ENCODE results near the gene GLRA1.

GLRA1 gene

DNA sequence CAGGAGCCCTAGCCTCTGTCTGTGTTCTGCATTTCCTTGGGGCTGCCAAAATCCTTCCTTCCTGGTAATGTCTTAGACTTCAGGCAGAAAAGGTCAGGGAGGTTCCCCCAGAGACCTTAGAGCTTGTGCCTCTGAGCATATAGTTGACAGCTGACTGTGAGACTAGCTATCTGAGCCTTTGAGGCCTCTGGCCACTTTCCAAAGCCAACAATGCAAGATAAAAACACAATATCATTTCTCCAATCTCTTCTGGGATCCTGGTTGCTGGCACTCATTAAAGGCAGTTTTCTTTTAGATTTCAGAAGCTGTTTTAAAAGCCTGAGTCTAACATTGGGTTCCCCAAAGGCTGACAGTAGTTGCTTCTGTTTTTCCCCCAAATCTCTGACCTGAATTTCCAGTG lies 13.2 kb upstream of the GLRA1 start:
- H3K27ac ChIP-seq: no peak overlapping the region

GRCh38 chr5:151935135-151935695 lies 10.6 kb upstream of the GLRA1 start:
- no peak overlapping the region for H3K27ac ChIP-seq
- TF ChIP-seq ZFX (IDR thresholded peaks at IDR 0.05): no peak
- TF ChIP-seq, protein P1, sequence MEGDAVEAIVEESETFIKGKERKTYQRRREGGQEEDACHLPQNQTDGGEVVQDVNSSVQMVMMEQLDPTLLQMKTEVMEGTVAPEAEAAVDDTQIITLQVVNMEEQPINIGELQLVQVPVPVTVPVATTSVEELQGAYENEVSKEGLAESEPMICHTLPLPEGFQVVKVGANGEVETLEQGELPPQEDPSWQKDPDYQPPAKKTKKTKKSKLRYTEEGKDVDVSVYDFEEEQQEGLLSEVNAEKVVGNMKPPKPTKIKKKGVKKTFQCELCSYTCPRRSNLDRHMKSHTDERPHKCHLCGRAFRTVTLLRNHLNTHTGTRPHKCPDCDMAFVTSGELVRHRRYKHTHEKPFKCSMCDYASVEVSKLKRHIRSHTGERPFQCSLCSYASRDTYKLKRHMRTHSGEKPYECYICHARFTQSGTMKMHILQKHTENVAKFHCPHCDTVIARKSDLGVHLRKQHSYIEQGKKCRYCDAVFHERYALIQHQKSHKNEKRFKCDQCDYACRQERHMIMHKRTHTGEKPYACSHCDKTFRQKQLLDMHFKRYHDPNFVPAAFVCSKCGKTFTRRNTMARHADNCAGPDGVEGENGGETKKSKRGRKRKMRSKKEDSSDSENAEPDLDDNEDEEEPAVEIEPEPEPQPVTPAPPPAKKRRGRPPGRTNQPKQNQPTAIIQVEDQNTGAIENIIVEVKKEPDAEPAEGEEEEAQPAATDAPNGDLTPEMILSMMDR (conservative IDR thresholded peaks at IDR 0.05): no peak

More for the DNA sequence above, 13.2 kb upstream of the GLRA1 start:
- no peak for TF ChIP-seq ZFX (IDR thresholded peaks at IDR 0.05)

- H3K27ac ChIP-seq: no peak overlapping the region
- no peak for TF ChIP-seq ZFX (IDR thresholded peaks at IDR 0.05)
- TF ChIP-seq, protein P1 (conservative IDR thresholded peaks at IDR 0.05): no peak
Observed at GRCh38 chr5:151931260-151931659, 6.6 kb upstream of the GLRA1 start.

DNA sequence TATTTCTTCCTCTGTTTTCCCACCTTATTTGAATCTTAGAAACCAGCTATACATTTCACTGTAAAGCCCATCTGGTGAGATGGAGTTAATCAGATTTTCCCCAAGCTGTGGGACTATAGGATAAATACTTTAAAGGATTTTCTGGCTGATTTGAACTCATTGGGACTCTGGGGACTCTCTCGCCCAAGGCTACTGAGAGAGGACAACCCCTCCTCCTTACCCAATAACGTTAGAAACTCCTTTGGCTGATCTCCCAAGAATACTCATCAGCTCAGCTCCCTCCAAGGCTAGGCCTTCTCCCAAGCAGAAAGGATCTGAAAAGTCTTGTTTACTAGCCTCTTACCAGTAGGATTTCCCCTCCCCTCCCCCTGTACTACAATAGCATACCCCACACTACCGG lies 1.5 kb upstream of the GLRA1 start:
- TF ChIP-seq, protein P1 (conservative IDR thresholded peaks at IDR 0.05): no peak
- no peak for TF ChIP-seq ZFX (IDR thresholded peaks at IDR 0.05)
- H3K27ac ChIP-seq: no peak overlapping the region

DNA sequence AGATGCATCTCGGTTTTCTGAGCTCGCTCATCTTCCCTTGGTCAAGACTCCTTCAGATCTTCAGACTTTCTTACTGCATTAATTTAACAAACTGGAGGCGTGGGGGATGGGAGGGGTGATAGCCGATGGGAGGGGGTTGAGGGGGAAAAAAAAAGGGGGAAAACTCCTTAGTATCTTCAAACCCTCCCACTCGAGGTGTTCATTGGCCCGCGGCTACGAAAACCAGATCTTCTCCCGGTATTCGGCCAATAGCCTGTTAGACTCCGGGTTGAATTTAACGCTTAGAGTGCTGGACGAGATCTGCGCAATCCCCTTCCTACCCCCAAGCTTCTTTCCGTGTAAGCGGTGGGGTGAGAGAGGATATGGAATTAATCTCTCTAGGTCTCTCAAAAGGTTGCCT lies 689 bp upstream of the GLRA1 start:
- H3K27ac ChIP-seq: no peak overlapping the region
- TF ChIP-seq, protein P1 (conservative IDR thresholded peaks at IDR 0.05): no peak
- TF ChIP-seq ZFX (IDR thresholded peaks at IDR 0.05): no peak

- H3K27ac ChIP-seq: no peak overlapping the region
- TF ChIP-seq, protein P1 (conservative IDR thresholded peaks at IDR 0.05): peak; percentile 43
- no peak for TF ChIP-seq ZFX (IDR thresholded peaks at IDR 0.05)
Observed at GRCh38 chr5:151923866-151924476, 680 bp downstream of the GLRA1 start.

- H3K27ac ChIP-seq: no peak overlapping the region
- TF ChIP-seq, protein P1 (conservative IDR thresholded peaks at IDR 0.05): no peak
- TF ChIP-seq ZFX (IDR thresholded peaks at IDR 0.05): no peak
Observed at GRCh38 chr5:151921916-151922315, 2.7 kb downstream of the GLRA1 start.

- no peak overlapping the region; the same call in 1 of the 2 replicates for H3K27ac ChIP-seq
- no peak for TF ChIP-seq ZFX (IDR thresholded peaks at IDR 0.05)
- TF ChIP-seq, protein P1 (conservative IDR thresholded peaks at IDR 0.05): no peak
Observed at GRCh38 chr5:151917904-151918303, 6.7 kb downstream of the GLRA1 start.
